GM19438 (cell line): Measurements from ENCODE around the gene THEM5.

Experiments
- ATAC-seq: cut with Tn5 transposase; IDR thresholded peaks from one replicate; pipeline ENCODE4 v1.9.1; 2021; ENCODE audit warnings: low read depth; ENCODE audit not compliant: unreplicated experiment

Gene THEM5

DNA sequence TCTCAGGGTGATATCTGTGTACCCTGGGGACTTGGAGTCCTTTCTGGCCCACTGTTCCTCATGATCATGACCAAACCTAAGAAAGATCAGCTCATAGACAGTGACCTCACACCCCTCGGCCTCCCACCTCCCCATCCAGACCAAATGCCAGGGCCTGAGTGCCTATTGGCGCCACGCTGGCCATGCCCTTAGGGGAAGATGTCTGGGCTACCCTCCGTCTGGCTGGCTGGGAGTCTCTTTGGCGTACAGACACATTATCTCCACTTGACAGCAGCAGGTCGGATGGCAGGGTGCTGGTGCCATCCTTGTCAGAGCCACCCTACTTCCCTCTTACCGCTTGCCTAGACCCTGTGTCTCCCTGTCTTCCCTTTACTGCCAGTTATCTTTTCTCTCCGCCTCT is 30.3 kb downstream of the THEM5 start:
- ATAC-seq, result no peak

DNA sequence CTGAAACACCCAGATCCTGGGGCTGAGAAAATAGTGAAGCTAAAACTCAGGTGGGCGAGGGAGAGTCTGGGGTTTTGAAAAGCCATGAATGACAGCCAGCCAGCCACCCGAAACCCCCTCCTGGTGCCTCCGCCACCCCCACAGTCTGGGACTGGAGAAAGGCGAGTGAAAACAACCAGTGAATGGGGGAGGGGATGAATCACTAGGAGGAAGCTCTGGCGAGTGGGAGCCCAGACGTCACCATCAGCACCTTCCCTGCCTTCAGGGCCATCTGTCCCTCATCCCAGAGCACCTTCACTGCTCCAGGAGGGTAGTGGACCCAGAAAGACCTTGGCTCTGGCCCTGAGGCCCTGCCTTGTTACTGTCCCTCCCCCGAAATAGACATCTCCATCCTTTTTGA is 31.1 kb downstream of the THEM5 start:
- no peak for ATAC-seq

DNA sequence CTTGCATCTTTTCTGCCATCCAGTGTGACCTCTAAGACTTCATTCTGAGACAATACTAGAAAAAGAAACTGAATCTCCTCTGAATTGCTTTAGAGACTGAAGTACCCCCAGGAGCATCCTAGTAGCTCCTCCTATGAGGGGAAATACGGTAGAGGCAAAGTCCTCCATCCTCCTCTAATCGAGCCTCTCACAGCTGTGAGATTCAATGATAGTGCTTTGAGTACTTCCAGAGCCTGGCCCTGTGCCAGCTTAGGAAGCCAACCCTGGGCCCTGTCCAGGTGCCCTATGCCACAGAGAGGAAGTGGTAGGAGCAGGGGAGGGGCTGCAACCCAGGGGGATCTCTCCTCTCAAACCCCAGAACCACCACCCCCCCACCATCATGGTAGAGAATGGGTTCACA is 32.6 kb downstream of the THEM5 start:
- ATAC-seq, result no peak

DNA sequence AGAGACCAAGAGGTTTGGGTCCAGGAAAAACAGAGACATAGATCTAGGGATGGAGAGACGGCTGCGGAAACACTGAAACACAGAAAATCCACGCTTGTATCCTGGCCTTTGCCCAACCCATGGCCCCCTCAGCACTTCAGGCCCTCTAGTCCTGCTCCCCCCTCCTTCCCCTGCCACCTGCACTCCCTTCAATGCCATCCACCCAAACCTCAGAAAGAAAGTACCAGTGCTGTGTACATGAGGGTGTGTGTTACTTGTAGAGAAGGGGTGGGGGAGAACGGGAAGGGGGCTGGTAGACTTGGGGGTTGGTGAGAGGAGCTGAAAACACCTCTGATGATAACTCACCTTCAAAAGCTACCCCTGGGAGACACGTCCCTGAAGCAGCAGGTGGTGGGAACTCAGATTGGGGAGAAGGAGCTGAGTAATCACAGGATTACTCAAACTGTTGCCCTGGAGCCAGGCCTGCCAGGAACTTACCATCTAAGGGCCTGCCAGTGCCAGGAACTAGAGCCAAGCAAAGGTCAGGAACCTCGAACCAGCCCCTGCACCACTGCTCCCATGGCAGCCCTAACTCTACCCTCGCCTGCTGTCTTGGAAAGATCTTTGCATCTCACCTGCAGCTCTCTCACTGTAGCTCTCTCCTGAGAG is 33.4 kb downstream of the THEM5 start:
- ATAC-seq, result no peak

DNA sequence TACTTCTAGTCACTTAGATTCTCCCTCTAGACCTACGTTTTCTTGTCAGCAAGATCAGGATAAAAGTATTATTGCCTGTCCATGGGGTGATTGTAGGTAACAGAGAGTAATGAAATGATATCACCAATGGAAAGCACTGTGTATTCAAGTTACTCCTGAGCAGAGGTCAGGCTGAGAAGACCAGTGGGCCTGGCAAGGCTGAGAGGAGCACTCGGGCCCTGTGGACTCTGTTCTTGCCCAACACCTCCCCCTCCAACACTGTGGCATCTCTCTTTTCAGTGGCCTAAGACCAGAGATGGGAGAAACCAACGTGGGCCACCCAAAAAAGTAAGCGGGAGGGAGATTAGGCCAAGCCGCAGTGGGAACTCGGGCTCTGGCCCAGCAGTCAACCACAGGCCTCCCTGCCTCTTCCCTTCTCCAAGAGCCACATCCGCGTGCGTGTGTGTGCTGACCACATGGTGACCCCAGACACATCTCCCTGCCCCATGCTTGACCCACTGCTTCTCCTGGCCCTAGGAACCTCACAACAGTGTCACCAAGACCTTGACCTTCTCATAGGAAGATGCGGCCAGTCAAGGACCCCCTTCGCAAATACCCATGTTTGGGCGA is 34.2 kb downstream of the THEM5 start:
- no peak for ATAC-seq

DNA sequence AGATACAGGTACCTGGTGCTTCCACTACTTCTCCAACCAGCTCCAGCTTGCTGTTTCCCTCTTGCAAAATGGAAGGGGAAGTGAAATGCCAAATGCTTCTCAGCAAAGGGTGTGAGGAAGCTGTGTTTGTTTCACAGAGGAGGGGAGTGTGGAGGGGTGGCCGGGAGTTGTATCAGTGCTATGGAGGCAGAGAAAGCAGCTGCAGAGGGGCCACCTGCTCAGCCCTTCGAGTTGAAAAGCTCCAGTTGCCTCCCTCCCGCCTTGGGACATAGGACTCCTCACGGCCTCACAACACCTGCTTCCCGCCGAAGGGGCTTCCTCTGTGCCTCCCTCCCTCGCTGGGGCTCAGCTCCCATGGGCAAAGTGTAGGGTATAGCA is 36.2 kb downstream of the THEM5 start:
- no peak for ATAC-seq

DNA sequence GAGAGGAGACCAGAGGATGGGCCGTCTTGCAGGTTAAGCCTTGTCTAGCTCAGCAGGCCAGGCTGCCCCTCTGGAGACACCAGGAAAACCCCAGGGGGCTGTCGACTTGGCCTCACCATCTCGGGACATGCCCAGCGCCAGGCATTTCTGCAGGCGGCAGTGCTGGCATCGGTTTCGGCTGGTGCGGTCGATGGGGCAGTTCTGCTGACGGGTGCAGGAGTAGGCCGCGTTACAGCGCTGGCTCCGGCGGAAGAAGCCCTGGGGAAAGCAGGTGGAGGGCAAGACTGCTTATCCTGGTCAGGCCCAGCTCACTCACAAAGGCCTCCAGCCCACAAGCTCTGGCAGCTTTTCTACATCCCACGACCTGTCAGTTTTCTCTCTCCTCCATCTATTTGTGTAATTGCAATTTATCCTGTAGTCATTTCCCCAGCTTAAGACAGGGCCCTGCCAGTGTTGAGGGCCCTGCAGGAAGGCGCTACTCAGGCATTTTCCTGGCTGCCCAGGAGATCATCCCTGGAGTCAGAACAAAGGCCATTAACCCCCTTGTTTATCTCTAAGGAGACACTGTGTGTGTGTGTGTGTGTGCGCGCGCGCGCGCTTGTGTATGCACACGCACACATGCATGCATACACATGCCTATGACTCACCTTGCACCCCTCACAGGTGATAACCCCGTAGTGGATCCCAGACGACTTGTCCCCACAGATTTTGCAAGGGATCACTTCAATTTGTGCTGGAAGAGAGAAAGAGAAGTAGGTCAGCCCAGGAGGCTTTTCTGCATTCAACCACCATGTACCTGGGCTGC is 36.8 kb downstream of the THEM5 start:
- ATAC-seq, result no peak

DNA sequence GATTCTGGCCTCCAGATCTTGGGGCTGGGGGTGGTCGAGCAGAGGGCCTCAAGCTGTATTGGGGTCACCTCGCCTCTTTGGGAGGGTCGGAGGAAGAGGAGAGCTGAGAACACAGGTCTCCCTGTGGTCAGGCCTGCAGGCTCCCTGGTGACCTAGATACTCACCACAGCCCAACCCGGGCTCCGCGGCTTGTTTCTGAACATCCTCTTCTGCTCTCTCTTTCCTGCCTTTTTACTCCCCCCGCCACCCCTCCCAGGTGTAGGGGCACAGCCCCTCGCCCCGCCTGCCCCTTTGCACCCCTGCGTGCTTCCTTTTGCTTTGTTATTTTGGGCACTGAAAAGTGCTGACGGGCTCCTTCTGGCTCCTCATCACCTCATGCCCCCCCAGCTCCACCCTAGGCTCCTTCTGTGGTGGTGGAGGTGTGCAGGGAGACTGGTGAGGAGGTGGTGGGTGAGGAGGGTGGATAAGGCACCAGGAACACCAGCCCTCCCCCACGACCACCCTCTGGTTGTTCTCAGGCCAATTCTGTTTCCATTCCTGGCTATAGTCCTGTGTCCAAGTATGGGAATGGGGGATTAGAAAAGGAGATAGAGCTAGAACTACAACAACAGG is 37.7 kb downstream of the THEM5 start:
- no peak for ATAC-seq

DNA sequence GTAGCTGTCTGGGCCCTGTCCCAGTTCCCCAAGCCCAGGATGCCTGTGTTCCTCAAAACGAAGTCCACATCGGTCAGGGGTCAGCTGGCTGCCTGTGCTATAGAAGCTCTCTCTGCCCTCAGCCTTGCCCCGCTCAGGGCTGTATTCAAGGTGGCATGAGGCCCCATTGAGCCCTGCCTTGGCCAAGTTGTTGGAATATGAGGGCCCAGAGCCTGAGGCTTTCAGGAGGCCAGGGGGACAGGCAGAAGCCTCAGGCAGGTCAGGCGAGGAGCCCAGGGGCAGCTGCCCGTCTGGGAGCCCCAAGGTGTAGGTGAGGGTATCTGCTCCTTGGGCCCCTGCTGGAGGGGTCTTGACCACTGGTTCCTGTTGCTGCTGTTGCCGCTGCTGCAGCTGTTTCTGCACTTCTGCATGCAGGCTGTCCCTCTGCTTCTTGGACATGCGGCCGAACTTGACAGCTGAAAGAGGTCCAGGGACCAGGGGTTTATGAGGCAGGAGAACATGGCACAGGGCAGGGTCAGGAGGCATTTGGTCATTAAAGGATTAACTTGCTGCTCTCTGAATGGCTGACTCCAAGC is 38.5 kb downstream of the THEM5 start:
- no peak for ATAC-seq

DNA sequence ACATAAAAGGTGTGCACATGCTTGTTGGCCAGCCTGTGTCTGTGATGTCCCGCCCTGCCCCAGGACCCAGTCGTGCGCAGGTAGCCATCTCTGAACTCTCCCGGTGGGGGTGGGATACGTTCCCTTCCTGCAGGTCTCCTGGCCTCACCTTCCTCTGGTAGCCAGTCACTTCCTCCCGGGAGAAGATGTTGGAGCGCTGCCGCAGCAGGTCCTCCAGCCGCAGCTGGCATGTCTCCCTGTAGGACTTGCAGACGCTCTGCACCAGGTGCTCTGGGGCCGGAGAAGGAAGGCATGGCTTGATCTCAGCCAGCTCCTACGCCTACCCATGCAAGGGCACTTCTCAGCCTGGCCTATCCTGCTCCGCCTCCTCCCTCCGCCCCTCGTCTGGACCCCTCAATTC is 39.1 kb downstream of the THEM5 start:
- ATAC-seq, result no peak

DNA sequence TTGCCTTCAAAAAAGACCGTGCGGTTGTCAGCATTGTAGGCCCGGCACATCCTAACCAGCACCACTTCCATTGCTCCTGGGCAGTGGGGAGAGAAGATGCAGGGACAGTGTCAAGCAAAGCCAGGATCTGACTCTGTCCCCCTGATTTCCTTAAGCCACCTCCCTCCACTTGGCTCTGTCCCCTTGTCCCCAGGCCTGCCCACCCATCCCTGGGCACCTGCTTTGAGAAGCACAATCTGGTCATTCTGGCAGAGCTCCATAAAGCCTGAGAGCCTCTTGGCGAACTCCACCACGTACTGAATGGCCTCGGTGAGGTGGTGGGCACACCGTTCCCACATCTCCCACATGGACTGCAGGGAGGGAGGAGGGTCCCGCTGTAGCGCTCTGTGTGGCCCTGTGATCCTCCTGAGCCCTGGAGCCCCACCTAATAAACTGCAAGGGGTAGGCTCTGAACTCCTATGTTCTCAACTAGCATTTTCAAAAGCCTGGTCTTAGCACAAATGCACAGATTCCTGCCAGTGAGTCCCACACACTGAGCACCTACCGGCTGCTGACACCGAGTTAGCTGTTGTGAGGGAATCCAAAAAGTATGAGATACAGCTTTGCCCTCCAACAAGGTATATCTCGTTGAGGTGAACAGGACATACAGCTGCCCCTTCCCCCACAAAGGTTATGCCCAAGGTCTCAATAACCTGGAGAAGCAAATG is 40.1 kb downstream of the THEM5 start:
- ATAC-seq, result no peak

DNA sequence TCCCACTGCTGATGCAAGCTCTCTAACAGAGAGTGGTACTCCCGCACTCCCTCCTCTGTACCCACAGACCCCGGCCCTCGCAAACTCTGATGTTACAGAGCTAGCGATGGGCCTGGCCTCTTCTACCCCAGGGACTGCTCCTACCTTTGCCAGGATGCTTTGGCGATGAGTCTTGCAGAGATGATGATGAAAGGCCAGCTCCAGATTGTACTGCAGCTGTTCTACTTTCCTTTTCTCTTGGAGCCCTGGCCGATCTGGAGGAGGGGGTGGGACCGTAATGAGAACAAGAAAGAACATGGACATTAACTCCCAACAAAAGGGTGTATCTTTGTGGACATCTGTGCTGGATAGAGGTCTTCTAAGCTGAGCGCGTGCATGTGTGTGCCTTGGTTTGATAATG is 42.3 kb downstream of the THEM5 start:
- no peak for ATAC-seq

DNA sequence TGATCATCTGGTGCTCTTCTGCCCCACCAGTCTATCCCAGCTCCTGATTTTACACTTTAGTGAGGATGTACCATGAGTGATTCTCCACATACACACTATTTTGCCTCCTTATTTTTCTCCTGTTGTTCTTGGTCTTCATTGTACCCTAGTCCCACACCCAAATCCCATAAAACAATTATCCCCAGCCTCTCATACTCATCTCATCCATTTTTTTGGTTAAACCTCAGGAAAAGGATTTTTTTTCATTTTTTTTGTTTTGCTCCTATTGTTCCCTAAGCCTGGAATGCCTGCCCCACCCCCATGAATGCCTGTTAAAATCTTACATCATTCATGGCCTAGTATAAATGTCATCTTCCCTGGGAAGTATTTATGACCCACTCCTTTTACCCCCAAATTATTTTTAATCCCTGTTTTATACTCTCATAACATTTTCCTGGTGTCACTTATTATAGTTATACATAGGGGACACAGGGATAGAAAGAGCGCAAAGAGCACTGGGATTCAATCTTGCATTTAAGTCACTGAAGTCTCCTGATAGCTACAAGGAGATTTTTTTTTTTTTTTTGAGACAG is 43.4 kb downstream of the THEM5 start:
- ATAC-seq, result no peak

DNA sequence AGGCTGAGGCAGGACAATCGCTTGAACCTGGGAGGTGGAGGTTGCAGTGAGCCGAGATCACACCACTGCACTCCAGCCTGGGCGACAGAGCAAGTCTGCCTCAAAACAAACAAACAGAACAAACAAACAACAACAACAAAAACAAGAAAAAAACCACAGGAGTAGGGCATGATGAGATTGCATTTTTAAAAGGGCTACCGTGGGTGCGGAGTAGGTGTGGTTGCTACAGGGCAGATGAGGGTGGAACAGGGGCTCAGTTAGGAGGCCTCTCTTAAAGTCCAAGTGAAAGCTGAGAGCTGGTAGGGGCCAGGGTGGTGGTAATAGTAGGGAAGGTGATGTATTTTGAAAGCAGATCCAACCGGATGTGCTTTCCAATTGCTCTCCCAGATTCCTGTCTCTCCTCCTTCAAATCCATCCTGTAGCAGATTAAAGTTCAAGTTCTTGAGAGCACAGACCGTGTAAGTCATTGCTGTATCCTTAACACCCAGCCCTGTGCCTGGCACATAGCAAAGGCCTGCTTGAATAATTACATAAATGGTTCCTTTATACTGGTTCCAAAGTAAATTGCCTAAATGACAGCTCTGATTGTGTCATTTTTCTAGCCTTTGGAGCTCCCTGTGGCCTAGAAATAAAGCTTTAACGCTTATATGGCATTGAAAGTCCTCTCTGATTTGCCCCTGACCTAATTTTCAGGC is 44.1 kb downstream of the THEM5 start:
- no peak for ATAC-seq

DNA sequence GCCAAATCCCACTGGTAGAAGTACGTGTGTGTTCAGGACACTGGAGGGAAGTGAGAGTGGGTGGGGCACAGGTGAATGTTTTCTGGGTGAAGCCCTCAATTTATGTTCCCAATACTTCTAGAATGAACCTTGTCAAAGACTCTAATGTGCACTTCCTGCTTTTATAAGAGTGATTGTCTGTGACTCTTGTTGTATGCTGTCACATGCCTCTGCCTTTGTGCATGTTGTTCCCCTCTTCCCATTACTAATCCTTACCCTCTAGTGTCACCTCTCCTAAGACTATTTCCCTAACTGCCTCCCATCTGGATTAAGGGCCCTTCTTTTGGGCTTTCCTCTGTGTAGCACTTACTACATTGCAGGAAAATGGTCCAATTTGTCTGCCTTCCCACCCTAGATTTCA is 45.7 kb downstream of the THEM5 start:
- ATAC-seq, result no peak

DNA sequence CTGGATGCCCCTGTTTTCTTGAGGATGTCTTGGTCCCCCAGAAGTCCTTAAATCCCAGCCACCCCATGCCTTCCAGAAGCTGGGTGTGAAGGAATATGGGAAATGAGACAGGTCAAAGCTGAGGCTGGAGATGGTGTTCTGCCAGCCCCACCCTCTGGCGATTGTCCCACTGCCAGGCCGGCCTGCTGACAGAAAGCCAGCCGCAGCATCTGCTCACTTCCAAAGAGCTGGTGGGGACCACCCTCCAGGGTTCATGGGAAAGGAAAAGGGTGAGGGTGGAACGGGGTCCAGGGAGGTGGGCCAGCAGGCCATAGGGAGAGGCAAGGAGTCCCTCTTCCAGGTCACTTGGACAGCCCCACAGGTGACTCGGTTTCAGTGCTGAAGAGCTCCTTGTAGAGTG is 46.4 kb downstream of the THEM5 start:
- no peak for ATAC-seq

DNA sequence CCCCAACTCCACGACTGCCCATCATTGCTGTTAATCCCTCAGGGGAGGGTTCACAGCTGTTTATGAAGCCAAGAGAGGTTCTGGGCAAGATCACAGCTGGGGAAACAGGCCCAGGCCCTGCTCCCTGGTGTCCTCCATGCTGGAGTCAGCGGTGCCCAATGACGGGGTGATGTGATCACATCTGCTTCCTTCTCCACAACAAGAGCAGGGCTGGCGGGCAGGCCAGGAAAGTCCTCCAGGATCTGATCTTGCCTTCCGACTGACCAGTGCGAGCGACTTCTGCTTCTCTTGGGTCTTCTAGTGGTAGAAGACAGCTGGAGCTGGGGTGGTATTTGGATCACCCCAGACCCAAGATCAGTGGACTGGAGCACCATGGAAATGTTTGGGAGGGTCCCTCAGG is 47.3 kb downstream of the THEM5 start:
- ATAC-seq, result no peak

DNA sequence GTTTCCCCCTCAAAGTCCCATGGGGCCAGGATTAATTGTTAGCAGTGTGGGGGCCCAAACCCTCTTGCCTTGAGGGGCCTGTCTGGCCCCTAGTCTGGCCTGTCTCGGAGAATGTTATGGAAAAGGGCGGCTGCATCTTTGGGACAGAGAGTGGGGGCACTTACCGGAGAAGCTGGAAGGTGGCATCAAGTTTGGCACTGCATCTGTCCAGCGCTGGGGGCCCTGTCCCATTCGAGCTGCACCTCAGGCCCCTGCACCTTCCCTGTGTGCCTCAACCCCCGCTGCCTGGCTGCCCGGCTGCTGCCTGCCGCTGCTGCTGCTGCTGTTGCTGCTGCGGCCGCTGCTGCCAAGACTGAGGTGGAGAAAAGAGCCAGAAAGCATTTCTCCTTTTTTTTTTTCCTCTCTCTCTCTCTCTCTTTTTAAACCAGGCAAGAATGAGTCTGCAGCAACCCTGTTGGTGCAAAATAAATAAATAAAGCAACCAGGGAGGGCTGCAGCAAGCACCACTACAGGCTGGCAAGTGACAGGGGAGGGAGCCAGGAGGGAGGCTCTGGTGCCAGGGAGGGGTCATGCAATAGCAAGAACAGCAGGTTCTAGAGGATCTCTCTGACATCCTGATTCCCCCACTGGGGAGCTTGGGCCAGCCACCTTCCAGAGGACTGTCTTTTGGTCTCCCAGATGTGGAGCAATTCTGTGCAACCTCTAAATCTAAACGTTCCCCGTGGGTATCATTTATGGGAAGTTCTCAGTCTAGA is 48.3 kb downstream of the THEM5 start, which contains the start of gene LINGO4:
Gene LINGO4 (minus strand): TSS at position 354 of the 755 bp plus-strand sequence. CDS start 2,715 bp downstream, outside the sequence.
- ATAC-seq, result no peak

DNA sequence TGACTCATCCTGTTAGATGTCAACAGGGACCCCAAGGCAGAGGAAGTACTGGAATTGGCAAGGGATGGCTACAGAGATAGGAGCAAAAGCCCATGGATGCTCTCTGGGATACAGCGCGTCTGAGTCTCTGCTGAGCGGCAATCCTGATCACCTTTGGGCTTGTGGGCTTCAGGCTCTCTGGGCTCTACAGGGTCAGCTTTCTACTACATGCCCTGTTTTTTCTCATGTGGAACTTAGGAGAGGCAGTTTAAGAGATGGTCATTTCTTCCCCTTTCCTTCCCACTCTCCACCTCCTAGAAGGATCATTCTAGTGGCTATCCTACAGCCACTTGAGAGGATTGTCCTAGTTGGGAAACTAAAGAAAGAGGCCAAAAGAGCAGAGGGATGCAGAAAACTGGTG is 49.6 kb downstream of the THEM5 start:
- ATAC-seq, result no peak
